GM10847 (cell line): ENCODE measurements around the gene CAPN3.

ENCODE experiments used
- POLR2A ChIP-seq: IDR thresholded peaks from 2 replicates; pipeline ENCODE4 v1.6.1; 2011; ENCODE audit not compliant: insufficient read length; ENCODE audit errors: extremely low read depth

The CAPN3 gene

DNA sequence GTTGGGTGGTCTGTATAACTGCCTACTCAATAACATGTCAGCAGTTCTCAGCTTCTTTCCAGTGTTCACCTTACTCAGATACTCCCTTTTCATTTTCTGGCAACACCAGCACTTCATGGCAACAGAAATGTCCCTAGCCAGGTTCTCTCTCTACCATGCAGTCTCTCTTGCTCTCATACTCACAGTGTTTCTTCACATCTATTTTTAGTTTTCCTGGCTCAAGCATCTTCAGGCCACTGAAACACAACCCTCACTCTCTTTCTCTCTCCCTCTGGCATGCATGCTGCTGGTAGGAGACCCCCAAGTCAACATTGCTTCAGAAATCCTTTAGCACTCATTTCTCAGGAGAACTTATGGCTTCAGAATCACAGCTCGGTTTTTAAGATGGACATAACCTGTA, at the start of gene CAPN3:
Gene CAPN3, plus strand, starts transcription at position 253 of the 400 bp plus-strand sequence. CDS start 305 bp downstream, outside the sequence.
- TF ChIP-seq POLR2A, result no peak

DNA sequence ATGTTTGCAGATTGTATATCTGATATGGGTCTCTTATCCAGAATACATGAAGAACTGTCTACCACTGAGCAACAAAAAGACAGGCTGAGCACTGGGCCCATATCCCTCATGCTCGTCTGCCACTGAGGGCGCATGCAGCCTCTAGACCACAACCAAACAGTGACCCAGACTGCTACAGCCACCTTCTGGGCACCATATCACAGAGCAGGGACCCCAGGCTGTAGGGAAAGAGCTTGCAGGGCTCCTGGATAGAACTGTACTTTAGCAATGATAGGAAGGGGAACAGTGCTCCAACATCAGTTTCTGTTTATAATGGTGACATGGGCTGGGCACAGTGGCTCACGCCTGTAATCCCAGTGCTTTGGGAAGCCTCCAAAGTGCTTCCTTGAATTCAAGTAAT, 45.8 kb upstream of the CAPN3 start:
- no peak for TF ChIP-seq POLR2A

DNA sequence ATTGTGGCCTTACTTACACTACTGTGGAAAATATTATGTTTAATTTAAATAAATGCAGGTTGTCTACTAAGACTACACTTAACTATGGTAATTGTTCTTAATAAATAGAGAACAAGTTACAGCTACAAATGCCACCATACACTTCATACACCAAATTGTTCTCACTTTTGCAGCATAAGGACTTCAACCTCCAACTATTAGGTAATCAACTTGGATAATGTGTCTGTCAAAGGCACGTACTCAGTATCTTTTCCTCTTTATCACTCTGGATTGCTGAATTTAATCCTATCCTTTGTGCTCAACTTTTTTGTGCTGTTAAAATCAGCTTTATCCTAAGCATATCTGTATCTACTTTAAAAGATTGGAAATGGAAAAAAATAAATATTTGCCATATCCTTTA, 44.5 kb upstream of the CAPN3 start:
- no peak for TF ChIP-seq POLR2A

DNA sequence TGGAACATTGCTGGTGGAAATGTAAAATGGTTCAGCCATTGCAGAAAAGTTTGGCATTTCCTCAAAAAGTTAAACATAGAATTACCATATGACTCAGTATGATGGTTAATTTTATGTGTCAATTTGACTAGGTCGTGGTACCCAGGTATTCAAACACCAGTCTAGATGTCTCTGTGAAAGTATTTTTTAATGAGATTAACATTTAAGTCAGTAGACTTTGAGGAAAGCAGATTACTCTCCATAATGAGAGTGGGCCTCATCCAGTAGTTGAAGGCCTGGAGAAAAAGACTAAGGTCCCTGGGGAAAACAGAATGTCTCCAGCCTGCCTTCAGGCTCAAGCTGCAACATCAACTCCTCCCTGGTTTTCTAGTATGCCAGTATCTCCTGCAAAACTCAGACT, 43.8 kb upstream of the CAPN3 start:
- no peak for TF ChIP-seq POLR2A

DNA sequence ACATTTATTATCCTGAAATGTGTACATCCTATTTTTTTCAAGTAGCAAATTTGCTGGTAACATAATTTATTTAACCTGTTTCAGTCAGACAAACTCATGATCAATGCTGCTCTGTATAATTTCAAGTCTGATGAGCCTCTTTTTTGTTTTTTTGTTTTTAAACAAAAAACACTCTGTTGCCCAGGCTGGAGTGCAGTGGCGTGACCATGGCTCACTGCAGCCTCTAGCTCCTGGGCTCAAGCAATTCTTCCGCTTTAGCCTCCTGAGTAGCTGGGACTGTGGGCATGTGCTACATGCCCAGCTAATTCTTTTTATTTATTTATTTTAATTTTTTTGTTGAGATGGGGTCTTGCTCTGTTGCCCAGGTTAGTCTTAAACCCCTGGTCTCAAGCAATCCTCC, 40.1 kb upstream of the CAPN3 start:
- TF ChIP-seq POLR2A, result no peak

DNA sequence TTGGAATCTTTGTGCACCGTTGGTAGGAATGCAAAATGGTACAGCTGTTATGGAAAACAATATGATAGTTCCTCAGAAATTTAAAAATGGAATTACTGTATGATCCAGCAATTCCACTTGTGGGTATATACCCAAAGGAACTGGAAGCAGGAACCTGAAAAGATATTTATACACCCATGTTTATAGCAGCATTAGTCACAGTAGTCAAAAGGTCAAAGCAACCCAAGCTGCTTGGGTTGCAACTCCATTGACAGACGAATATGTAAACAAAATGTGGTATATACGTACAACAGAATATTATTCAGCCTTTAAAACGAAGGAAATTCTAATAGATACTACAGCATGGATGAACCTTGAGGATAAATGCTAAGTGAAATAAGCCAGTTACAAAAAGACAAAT, 35.0 kb upstream of the CAPN3 start:
- TF ChIP-seq POLR2A, result no peak

DNA sequence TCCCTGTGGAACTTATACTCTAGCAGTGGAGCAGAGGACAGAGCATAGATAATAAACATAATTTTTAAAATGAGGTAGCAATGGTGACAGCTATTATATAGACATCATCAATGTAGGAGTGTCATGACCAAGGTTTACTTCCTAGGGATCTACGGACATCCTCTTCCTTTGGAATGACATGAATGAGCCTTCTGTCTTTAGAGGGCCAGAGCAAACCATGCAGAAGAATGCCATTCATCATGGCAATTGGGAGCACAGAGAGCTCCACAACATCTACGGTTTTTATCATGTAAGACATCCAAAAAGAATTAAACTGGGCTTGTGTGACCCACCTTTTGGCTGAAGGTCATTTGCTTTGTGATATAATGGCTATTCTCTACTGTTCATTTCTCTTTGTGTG, 30.1 kb upstream of the CAPN3 start:
- no peak for TF ChIP-seq POLR2A

DNA sequence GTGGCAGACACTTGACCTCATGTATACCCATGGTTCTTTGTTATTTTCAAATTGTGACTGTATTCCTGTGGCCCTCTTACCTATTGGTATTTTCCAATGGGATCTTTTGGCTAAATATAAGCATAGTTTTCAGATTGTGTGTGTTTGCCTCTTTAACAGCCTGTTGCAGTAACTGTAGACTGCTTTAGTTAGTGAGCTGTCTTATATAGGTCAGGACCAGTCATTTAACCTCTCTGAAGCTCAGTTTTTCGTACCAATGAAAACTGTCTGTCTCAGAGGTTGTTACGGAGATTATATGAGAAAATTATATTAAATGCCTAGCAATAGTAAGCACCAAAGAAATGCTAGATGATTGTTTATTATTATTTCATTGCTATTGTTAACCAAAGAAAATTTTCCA, 29.3 kb upstream of the CAPN3 start:
- TF ChIP-seq POLR2A, result no peak

DNA sequence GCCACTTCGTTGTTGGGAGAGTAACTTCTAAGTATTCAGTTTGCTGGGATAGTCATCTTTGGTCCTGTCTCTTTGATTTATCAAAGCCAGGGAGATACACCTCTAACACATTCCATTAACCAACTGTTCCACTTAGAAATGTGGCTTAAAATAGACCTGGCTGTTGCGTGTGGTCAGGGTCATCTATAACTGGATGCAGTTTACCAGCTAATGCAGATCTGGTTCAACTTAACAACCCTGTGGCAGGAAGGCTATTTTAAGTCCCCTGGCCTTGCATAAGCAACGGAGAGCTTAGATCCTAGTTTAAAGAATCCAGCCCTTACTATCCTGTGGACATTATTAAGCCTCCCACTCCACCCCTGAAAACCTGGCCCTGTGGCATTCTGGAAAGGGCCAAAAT, 28.1 kb upstream of the CAPN3 start:
- TF ChIP-seq POLR2A, result no peak

DNA sequence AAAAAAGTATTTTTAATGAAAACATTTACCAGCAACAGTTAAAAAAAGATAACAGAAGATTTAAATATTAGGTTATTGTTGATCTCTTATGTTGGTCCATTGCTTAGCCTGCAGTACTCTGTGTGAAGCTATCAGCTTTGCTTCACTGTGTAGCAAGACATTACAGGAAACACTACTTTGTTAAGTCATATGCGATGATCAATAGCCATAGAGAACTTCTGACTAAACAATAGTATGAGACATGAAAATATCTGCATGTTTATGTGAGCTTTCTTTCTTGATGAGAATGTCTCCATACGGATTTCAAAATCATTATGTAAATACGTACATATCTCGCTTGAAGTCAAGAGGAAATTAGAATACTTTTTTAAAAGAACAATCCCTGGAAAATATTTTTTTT, 27.0 kb upstream of the CAPN3 start:
- TF ChIP-seq POLR2A, result no peak

DNA sequence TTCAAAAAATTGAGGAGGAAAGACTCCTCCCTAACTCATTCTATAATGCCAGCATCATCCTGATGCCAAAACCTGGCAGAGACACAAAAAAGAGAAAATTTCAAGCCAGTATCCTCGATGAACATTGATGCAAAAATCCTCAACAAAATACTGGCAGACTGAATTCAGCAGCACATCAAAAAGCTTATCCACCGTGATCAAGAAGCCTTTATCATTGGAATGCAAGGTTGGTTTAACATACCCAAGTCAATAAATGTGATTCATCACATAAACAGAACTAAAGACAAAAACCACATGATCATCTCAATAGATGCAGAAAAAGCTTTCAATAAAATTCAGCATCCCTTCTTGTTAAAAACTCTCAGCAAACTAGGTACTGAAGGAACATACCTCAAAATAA, 24.2 kb upstream of the CAPN3 start:
- no peak for TF ChIP-seq POLR2A

DNA sequence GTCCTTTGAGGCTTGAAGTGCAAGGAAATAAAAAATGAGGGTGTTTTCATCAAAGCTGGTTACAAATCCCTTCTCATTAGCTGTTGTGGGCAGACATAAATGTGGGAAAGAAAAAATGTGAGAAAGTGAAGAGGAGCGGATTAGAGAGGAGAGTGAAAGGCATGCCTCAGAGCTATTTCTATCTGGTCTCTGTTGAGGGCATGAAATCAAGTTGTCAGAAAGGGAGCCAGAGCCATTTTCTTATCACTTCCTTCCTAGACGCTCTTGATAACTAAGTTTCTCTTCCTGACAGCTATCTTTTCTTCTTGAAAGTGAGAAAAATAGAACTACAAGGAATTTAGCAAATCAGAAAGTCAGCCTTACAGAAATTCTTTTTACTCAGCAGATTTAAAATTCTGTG, 20.8 kb upstream of the CAPN3 start:
- TF ChIP-seq POLR2A, result no peak

DNA sequence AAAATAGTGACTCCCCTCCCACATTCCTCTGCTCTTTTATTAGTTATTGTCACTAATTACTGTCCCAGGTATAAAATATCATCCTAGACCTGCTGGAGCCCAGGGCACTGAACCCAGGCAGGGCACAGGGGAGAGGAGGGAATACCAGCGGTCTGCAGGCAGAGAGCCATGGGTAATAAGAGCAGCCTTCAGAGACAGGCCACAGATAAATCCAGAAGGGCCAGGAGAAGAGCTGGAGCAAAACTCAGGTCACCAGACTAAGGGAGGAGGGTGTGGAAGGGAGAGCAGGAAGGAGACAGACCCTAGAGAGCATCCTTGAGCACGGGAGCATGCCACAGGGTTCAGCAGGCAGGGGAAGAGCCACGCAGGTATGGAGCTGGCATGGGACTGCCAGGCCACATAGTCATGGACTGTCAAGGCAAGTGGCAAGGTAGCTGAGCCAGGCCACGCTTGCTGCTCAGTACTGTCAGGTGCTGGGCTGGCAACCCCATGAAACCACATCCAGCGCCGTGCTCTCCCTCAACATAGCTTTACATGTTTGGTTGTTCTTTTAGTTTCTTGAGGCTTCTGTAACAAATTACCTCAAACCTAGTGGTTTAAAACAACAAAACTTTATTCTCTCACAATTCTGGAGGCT, 15.6 kb upstream of the CAPN3 start:
- TF ChIP-seq POLR2A, result no peak

DNA sequence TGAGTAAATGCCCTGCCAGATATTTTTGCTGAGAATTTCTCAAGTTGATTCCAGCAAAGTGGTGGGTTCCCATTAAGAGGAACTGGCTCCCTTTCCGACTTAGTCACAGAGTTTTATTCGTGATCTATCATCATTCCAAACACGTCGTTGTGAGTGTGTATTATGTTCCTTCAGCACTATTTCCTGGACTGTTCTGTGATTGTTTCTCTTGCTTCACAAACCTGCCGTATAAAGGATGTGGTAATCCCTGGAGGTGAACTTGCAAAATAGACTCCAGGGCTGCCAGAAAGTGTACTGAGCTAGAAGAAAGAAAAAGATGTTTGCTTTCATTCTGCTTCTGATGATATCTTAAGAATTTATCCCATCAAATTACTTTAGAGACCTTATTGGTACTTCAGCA, 14.5 kb upstream of the CAPN3 start:
- no peak for TF ChIP-seq POLR2A

DNA sequence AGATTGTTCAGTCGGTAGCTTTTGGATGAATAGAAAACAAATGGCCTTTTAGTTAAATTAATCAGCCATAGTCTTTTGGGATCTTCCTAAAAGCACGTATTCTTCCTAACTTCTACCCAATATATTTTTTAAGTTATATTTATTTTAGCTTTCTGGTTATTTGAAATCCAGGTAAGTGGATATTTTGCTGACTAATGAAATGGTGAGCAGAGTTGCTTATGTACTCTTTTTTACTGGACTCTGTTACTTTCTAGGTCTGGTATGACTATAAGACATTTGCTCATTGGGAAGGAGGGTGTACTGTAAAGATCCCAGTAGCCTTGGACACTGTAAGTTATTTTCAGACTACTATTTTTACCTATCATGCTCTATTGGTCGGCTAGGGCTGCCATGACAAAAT, 13.8 kb upstream of the CAPN3 start:
- TF ChIP-seq POLR2A, result no peak

DNA sequence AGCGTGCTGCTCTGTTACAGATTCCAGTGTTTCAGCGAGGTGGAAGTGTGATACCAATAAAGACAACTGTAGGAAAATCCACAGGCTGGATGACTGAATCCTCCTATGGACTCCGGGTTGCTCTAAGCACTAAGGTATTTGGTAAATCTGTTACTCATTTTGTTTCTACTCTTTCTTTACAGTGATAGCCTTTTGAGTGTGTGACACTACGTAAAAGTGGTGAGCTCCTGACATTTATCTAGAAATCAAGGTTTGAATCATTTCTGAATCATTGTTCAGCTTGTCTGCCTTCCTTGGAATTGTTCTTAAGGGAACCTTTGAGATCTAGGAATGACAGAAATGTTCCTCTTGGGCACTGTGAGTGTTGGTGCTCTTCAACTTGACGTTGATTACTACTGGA, 11.2 kb upstream of the CAPN3 start:
- TF ChIP-seq POLR2A, result no peak

DNA sequence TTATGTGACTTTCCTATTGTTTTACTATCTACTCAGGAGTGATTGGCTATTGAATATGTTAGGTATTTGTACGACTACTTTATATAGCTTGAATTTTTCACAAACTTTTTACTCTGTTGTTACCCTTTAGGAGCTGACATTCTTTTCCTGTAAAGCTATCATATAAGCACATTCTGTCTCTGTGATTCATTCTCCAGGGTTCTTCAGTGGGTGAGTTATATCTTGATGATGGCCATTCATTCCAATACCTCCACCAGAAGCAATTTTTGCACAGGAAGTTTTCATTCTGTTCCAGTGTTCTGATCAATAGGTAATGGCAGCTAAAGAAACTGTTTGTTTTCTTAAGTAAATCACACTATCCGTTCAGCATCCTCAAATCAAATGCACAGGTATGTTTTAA, 10.1 kb upstream of the CAPN3 start:
- TF ChIP-seq POLR2A, result no peak

DNA sequence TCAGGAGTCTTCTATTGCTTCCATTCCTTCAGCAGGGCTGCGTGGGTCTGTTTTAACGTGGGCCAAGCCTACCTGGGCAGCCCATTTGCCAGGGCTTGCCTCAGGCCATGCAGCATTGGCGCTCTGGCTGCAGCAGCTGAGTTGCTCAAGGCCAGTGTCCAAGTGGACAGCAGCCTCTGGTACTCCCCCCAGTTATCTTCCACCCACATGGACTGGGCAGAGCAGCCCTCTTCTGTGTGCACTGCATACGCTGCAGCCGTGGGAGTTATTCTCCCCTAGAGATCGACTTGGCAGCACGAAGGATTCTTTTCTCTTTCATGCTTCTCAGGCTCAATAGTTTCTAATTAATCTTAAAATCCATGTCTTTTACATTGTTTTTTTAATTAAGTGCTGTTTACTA, 6.9 kb upstream of the CAPN3 start:
- TF ChIP-seq POLR2A, result no peak
